Measurements from ENCODE around the gene FAM181B.

DNA sequence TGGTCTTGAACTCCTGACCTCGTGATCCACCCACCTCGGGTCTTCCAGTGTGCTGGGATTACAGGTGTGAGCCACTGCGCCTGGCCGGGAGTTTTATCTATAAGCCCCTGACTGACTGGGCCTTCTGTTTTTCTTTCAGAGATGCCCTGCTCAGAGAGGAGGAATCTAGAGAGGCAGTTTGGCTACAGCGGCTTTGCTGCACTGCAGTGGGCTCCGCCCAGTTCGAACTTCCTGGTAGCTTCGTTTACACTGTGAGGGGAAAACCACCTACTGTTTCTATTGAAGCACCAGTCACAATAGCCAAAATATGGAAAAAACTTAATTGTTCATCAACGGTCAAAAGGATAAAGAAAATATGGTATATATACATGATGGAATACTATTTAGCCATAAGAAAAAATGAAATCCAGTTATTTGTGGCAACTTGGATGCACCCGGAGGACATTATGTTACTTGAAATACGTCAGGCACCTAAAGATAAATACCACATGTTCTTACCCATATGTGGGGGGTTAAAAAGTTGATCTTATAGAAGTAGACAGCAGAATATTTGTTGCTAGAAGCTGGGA, 31.9 kb upstream of the FAM181B start:
- TF ChIP-seq EZH2 (IDR thresholded peaks at IDR 0.05) = no peak
- no peak for TF ChIP-seq POLR2AphosphoS5 (IDR thresholded peaks at IDR 0.05; ENCODE audit: borderline replicate concordance, low read depth, low read length)
- TF ChIP-seq FOXP2 (optimal IDR thresholded peaks at IDR 0.05; ENCODE audit: control extremely low read depth, extremely low read length, insufficient read depth) = no peak

Measured in SK-N-MC (cell line).